ENCODE data around the gene ADAP1. TPM values are rescaled to one million over a fixed set of nuclear protein-coding genes. Genes with fewer than 3 reads are reported as not detected.
"Not testable (repeated sequence)": the region's sequence is repeated elsewhere in the genome, so short reads cannot be mapped to it uniquely, and the experiment has no call there.

ADAP1 gene
- total RNA-seq, 1 experiment from 2014 or later, result 3.5 TPM

DNA sequence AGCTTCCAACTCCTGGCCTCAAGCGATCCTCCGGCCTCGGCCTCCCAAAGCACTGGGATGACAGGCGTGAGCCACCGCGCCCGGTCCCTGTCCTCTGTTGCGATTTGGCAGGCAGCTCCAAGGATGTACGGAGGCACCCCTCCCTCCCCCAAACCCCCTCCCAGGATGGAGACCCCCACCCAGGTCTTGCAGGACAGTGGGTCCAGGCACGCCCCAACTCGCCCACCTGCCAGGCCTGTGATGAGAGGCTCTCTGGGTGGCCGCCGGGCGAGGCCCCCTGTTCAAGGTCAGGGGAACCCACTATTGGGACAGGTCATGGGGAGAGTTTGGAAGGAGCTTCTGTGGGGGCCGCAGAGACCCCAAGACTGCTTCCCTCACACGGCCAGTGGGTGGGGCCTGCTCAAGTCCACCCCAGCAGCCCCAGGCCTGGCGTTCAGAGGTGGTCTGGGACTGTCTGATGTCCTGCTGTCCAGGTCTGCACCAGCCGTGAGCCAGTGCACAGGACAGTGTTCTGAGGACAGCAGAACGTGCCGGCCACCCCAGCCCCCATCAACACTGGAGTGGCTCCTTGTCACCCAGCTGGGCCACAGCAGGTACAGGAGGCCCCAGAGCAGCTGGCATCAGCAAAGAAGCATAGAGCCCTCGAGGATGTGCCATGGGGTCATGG lies 2.5 kb downstream of the ADAP1 start:
- no peak for DNase-seq (ENCODE audit: low read depth in 1 of 2, low spot score in 2 of 2)
- Histone ChIP-seq H3K4me3 (no peak overlapping the region), H3K4me1 (replicated peaks) (peaks cover 4% of the 10 kb centered on the region; the same call in 1 of the 2 replicates), H3K9me3 (replicated peaks) (no peaks in the 10 kb centered on the region), H3K27me3 (replicated peaks) (peaks cover 34% of the 10 kb centered on the region), H3K27ac (no peak overlapping the region), H3K36me3 (no peaks in the 10 kb centered on the region)

DNA sequence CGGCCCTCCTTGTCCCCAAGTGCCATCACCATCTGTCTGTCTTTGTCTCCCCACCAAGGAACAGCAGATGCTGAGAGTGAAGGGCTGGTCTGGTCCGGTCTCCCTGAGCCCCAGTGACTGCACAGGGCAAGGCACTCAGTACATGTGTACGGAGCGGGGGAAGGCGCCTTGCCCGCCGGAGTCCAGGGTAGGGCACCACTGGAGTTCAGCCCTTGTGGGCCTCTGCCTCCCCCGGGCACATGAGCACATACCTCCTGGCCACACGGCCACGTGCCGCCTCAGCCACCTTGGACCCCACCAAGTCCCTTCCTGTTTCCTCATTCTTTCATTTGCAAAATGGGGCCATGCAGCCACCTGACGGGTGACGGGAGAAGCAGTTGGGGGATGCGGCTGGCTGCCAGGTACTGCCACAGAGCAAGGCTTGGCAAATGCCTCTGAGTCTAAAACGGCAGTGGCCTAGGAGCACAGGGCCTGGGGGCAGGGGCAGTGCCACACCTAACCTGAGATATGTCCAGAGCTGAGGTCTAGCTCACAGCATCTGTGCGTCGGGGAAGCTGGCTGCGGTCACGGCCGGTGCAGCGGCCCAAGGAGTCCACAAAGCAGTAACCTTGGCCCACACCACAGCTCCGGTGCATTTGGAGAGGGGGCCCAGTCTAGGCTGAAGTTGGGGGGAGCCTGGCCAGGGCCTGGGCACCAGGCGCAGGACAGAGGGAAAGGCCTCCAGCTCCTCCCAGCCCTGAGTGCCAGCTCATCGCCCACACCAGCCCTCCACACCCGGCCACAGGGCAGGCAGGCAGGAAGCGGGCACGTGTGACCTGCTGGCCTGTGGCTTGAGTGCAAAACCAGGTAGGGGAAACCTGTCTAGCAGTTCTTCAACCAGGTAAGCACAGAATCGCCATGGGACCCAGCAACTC lies 5.2 kb downstream of the ADAP1 start:
- no peak overlapping the region for H3K27ac ChIP-seq
- no peaks in the 10 kb centered on the region for H3K36me3 ChIP-seq
- peaks cover 4% of the 10 kb centered on the region; the same call in 1 of the 2 replicates for H3K4me1 ChIP-seq (replicated peaks)
- H3K27me3 ChIP-seq (replicated peaks), result peaks cover 18% of the 10 kb centered on the region
- H3K4me3 ChIP-seq, result no peak overlapping the region
- no peaks in the 10 kb centered on the region for H3K9me3 ChIP-seq (replicated peaks)
- DNase-seq (ENCODE audit: low read depth in 1 of 2, low spot score in 2 of 2), result no peak

DNA sequence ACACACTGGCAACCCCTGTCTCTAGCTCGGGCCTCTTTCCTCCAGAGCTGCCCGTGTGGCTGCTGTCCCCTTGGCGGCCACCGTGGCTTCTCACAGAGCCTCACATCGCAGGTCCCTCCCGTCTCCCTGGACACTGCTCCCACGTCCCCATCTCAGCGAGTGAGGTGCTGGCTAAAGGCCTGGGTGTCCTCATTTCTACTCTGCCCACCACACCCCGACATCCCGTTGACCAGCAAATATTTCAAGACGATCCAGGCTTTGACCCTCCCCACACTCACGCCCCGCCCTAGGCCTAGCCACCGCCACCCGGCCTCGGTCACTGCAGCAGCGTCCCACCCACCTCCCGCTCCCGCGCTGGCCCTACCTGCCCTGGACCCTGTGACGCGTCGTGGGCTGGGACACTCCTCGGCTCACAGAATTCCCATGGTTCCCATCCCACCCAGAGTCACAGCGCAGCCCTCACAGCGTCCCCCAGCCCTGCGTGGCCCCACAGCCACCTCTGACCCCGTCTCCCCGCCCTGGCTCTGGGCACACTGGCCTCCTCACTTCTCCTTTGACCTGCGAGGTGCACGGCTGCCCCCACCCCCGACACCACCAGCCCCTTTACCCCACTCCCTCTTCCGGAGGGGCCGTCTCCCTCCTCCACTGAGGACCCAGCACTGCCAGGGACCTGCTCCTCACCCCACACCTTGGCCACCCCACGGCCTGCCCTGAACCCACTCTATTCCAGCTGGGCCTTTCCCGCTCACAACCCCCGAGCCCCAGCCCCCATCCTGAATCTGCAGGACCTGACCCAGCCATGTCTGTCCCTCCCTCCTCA lies 6.9 kb downstream of the ADAP1 start:
- no peak for DNase-seq (ENCODE audit: low read depth in 1 of 2, low spot score in 2 of 2)
- no peak overlapping the region for H3K4me3 ChIP-seq
- H3K9me3 ChIP-seq (replicated peaks), result no peaks in the 10 kb centered on the region
- no peak overlapping the region for H3K27ac ChIP-seq
- no peaks in the 10 kb centered on the region for H3K4me1 ChIP-seq (replicated peaks)
- no peaks in the 10 kb centered on the region for H3K36me3 ChIP-seq
- H3K27me3 ChIP-seq (replicated peaks), result peaks cover 5% of the 10 kb centered on the region; the same call in 1 of the 2 replicates

DNA sequence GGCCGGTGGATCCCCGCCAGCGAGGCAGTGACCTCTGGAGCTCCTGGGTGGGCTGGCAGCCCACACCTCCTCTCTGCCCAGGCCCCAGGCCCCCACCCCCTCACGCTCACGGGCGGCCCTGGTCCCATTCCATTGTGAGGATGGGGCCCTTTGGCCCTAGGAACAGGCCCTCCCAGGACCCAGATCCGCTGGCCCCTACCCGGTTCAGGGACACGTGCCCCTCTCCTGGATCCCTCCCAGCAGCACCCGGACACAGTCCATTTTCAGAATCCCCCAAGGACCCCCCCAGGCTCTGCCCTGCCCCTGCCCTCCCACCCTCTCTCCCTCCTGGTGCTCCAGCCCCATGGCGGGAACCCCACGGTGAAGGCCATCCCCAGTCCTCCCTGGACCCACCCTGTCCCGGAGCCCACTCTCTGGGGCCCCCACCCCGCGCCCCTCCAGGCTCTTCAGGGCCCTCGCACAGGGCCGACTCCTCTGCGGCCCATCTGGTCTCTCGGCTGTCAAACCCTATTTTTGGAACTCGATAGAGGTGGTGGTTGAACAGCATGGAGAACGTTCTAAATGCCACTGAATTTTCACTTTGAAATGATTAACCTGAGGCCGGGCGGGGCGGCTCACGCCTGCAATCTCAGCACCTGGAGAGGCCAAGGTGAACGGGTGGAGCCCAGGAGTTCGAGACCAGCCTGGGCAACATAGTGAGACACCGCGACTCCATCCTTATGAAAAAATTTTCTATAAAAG lies 8.1 kb downstream of the ADAP1 start:
- H3K4me1 ChIP-seq (replicated peaks), result no peaks in the 10 kb centered on the region
- H3K9me3 ChIP-seq (replicated peaks), result no peaks in the 10 kb centered on the region
- no peak for DNase-seq (ENCODE audit: low read depth in 1 of 2, low spot score in 2 of 2)
- no peak overlapping the region for H3K4me3 ChIP-seq
- no peak overlapping the region for H3K27ac ChIP-seq
- H3K27me3 ChIP-seq (replicated peaks), result peaks cover 6% of the 10 kb centered on the region; the same call in 1 of the 2 replicates
- H3K36me3 ChIP-seq, result no peaks in the 10 kb centered on the region

DNA sequence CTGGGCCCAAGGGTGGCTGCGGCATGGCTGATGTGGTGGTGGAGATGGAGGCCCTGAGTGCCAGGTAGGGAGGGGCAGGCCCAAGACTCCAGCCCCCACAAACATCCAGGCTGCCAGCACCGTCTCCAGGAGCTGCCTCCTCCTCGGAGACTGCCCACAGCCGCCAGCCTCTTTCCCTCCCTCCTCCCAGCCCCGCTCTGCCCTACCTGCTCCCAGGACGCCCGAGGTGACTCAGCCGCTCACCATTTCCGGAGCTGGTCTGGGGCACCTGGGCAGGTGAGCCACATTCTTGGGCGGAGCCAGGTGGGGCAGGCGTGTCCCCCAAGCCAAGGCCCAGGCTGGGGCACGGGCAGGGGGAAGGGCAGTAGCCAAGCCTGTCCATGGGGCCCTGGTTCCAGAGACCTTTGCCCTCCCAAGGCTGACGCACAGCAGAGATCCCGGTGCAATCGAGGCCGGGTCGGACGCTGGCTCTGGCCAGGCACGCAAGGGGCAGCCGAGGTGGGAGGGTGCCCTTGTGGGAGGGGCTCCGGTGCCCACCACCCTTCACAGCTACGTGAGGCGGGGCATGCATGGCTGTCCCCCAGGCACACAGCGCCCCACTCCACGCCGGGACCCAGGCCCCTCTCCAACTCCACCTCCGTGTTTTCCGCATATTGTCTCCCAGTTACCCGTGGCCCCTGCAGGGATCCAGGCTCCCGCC lies 8.8 kb downstream of the ADAP1 start:
- H3K27me3 ChIP-seq (replicated peaks), result peaks cover 7% of the 10 kb centered on the region; the same call in 1 of the 2 replicates
- DNase-seq (ENCODE audit: low read depth in 1 of 2, low spot score in 2 of 2), result no peak
- H3K4me1 ChIP-seq (replicated peaks), result no peaks in the 10 kb centered on the region
- H3K4me3 ChIP-seq, result no peak overlapping the region
- no peak overlapping the region for H3K27ac ChIP-seq
- H3K36me3 ChIP-seq, result no peaks in the 10 kb centered on the region
- H3K9me3 ChIP-seq (replicated peaks), result no peaks in the 10 kb centered on the region

DNA sequence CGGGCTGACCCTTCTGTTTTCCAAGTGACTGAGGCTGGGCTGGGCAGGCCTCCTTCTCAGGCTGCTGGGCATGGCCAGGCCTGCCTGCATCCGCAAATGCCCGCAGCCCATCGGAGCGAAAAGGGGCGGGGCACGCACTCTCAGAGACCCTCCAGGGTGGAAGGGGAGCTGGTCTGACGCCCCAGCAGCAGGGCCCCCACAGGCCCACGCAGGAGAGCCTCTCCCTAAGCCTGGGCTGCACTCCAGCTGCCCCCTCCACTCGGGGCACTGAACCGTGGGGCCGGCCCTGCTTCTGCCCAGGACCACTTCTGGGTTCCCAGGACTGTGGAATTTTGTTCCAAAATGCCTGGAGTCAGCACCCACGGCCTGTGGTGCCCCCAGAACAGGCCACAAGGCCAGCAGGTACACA lies 9.3 kb downstream of the ADAP1 start:
- no peaks in the 10 kb centered on the region for H3K36me3 ChIP-seq
- peaks cover 7% of the 10 kb centered on the region; the same call in 1 of the 2 replicates for H3K27me3 ChIP-seq (replicated peaks)
- no peak overlapping the region for H3K4me3 ChIP-seq
- no peaks in the 10 kb centered on the region for H3K9me3 ChIP-seq (replicated peaks)
- H3K4me1 ChIP-seq (replicated peaks), result no peaks in the 10 kb centered on the region
- H3K27ac ChIP-seq, result no peak overlapping the region
- no peak for DNase-seq (ENCODE audit: low read depth in 1 of 2, low spot score in 2 of 2)

DNA sequence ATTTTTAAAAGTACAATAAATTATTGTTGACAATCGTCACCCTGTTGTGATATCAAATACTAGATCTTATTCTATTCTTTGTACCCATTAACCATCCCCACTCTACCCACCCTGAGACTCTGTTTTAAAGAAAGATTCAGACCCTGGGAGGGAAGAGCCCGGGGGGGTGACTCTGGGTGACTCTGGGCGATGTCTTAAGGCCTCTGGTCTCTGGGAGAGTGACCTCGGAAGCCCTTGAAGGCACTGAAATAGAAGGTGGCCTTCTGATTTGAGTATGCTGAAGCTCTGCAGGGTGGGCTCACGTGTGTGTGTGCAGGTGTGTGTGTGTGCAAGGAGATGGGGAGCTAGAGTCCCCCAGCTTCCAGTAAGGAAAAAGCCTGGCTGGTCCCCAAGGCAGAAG lies 9.7 kb downstream of the ADAP1 start:
- Histone ChIP-seq H3K27ac (no peak overlapping the region), H3K4me3 (no peak overlapping the region), H3K27me3 (replicated peaks) (peaks cover 7% of the 10 kb centered on the region; the same call in 1 of the 2 replicates), H3K9me3 (replicated peaks) (no peaks in the 10 kb centered on the region), H3K36me3 (no peaks in the 10 kb centered on the region), H3K4me1 (replicated peaks) (no peaks in the 10 kb centered on the region)
- no peak for DNase-seq (ENCODE audit: low read depth in 1 of 2, low spot score in 2 of 2)

DNA sequence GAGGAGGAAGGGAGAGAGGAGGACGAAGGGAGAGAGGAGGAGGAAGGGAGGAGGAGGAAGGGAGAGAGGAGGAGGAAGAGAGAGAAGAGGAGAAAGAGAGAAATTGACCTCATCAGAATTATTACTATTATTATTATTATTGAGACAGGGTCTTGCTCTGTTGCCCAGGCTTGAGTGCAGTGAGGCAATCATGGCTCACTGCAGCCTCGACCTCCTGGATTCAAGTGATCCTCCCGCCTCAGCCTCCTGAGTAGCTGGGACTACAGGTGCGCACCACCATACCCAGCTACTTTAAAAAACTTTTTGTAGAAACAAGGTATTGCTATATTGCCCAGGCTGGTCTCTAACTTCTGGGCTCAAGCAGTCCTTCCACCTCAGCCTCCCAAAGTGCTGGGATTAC lies 10.7 kb downstream of the ADAP1 start:
- not testable (repeated sequence) for H3K9me3 ChIP-seq (replicated peaks); H3K36me3 ChIP-seq; H3K27ac ChIP-seq; DNase-seq (ENCODE audit: low read depth in 1 of 2, low spot score in 2 of 2); H3K4me1 ChIP-seq (replicated peaks); H3K27me3 ChIP-seq (replicated peaks); H3K4me3 ChIP-seq

DNA sequence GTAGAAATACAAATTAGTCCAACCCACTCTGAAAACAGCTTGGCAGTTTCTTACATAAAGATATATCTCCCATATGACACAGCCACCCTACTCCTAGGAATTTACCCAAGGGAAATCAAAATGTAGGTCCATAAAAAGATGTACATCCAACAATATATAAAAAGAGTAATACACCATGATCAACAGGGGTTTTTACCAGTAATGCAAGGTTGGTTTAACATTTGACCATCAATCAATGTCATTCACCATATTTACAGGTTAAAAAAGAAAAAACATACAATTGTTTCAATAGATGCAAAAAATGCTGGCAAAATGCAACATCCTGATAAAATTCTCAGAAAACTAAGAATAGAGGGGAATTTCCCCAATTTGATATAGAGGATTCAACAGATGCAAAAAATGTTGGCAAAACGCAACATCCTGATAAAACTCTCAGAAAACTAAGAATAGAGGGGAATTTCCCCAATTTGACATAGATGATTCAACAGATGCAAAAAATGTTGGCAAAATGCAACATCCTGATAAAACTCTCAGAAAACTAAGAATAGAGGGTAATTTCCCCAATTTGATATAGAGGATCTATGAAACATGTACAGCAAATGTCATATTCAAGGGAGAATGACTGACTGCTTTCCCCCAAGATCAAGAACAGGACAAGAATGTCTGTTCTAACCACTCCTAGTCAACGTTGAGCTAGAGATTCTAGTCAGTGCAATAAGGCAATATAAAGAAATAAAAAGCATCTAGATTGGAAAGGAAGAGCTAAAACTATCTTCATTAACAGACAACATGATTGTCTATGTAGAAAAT lies 13.7 kb downstream of the ADAP1 start:
- H3K27ac ChIP-seq, result no peak overlapping the region
- H3K4me3 ChIP-seq, result no peak overlapping the region
- peaks cover 7% of the 10 kb centered on the region; the same call in 1 of the 2 replicates for H3K27me3 ChIP-seq (replicated peaks)
- no peaks in the 10 kb centered on the region for H3K9me3 ChIP-seq (replicated peaks)
- DNase-seq (ENCODE audit: low read depth in 1 of 2, low spot score in 2 of 2), result no peak
- H3K36me3 ChIP-seq, result no peaks in the 10 kb centered on the region
- no peaks in the 10 kb centered on the region for H3K4me1 ChIP-seq (replicated peaks)

DNA sequence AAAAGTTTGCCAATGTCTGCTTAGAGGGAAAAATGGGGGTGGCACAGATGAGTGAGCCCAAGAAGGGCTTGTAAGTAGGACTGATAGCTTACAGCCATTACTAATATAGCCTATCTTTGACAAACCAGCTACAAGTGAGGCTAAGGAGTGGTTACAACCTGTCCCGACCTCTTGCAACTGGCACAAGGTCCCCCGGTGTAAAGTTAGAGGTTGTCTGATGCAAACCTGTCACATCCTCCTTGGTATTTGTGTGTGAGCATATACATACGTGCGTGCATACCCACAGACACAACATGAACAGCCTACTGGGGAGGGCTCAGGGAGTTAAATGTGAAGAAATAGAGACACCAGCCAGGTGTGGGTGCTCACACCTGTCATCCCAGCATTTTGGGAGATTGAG lies 14.6 kb downstream of the ADAP1 start:
- DNase-seq (ENCODE audit: low read depth in 1 of 2, low spot score in 2 of 2), result no peak
- no peaks in the 10 kb centered on the region for H3K9me3 ChIP-seq (replicated peaks)
- H3K27me3 ChIP-seq (replicated peaks), result peaks cover 7% of the 10 kb centered on the region; the same call in 1 of the 2 replicates
- no peak overlapping the region for H3K27ac ChIP-seq
- no peaks in the 10 kb centered on the region for H3K36me3 ChIP-seq
- H3K4me3 ChIP-seq, result no peak overlapping the region
- no peaks in the 10 kb centered on the region for H3K4me1 ChIP-seq (replicated peaks)

DNA sequence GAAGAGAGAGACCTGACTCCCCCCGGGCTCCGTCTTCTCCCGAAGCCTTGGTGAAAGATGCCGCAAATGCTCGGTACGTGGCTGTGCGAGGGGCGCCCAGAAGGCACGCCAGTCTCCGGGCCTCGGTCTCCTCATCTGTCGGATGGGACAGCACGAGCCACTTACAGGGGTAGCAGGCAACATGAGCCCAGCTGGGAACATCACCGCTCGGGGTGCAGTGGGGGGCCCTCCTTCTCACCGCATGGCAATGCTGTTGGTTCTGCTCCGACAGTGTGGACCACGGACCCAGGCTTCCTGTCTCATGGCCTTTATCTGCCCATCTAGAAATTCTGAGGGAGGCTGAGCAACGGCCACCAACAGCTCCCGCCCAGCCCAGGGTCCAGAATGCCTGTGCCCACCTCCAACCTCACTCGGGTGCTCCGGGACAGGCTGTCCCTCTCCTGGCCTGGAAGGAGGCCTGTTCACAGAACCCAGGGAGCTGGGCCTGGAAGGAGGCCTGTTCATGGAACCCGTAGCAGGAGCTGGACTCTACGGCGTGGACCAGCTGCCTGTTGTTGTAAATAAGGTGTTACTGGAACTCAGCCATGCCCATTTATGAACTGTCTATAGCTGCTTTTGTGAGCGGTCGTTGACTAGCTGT lies 15.8 kb downstream of the ADAP1 start:
- Histone ChIP-seq H3K9me3 (replicated peaks) (no peaks in the 10 kb centered on the region), H3K36me3 (no peaks in the 10 kb centered on the region), H3K27ac (no peak overlapping the region), H3K4me3 (no peak overlapping the region), H3K27me3 (replicated peaks) (peaks cover 7% of the 10 kb centered on the region; the same call in 1 of the 2 replicates), H3K4me1 (replicated peaks) (no peaks in the 10 kb centered on the region)
- DNase-seq (ENCODE audit: low read depth in 1 of 2, low spot score in 2 of 2), result no peak
